A549 (cell line): ENCODE results near the gene RBM6. TPM values are rescaled to one million over a fixed set of nuclear protein-coding genes. Genes with fewer than 3 reads are reported as not detected.

Source experiments
- ATAC-seq, 2 experiments: fragments of 200-7000 bp in 1 of 2; fragments of >200 bp in 1 of 2; cut with Nextera tagmentation in 1 of 2; cut with Tn5 transposase in 1 of 2; 3 replicates each; pipeline versions ENCODE4 v1.8.0 to v1.9.1; 2018 to 2020; ENCODE audit warnings: mild to moderate bottlenecking in 1 of 2, moderate library complexity in 1 of 2
- CTCF ChIA-PET: fragments of 300-600 bp; sonication (Branson Sonifier 250); formaldehyde crosslinking; extraction: SDS; loops from one replicate; lab custom pipeline; 2021; ENCODE audit warnings: antibody characterized with exemption, inconsistent platforms; lab: Yijun Ruan, JAX
- POLR2A ChIA-PET: fragments of 350-600 bp; formaldehyde crosslinking; extraction: SDS; loops from one replicate; lab custom pipeline; 2021; ENCODE audit warnings: antibody characterized with exemption, inconsistent platforms; lab: Yijun Ruan, JAX
- DNase-seq, 2 experiments: peaks; one replicate each; pipeline versions ENCODE4 v3.0.0 to v3.0.0-alpha.2; 2011 to 2016; ENCODE audit warnings: low read depth in 1 of 2, low spot score in 1 of 2
- FAIRE-seq: peaks from 2 replicates; lab custom pipeline; 2011; peaks lifted over from hg19 to GRCh38; lab: Jason Lieb, UNC
- H3K27ac ChIP-seq, 2 experiments: fragments of >200 bp; sonication (Bioruptor Twin); formaldehyde crosslinking; 3 replicates each; pipeline ENCODE4 v1.5.1; 2016 to 2017
- H3K4me1 ChIP-seq: fragments of >200 bp; sonication (Bioruptor Twin); formaldehyde crosslinking; 3 replicates; pipeline ENCODE4 v1.6.1; 2016
- H3K4me2 ChIP-seq: fragments of >200 bp; sonication (Bioruptor Twin); formaldehyde crosslinking; 3 replicates; pipeline ENCODE4 v1.6.1; 2016
- H3K4me3 ChIP-seq: fragments of >200 bp; sonication (Bioruptor Twin); formaldehyde crosslinking; 3 replicates; pipeline ENCODE4 v1.5.1; 2016
- H3K9me3 ChIP-seq: fragments of >200 bp; sonication (Bioruptor Twin); formaldehyde crosslinking; 3 replicates; pipeline ENCODE4 v1.6.1; 2016
- EP300 ChIP-seq, 2 experiments: fragments of >200 bp; sonication (Bioruptor Twin); formaldehyde crosslinking; IDR thresholded peaks; 2 replicates in 1 of 2; 3 replicates in 1 of 2; pipeline ENCODE4 v1.6.1; 2016 to 2017
- FOXS1 ChIP-seq: fragments of 250-450 bp; sonication (Bioruptor Pico); IDR thresholded peaks from 2 replicates; pipeline ENCODE4 v1.5.0; 2020; ENCODE audit warnings: mild to moderate bottlenecking, moderate library complexity
- HOXB13 ChIP-seq: fragments of 250-450 bp; sonication (Bioruptor Pico); IDR thresholded peaks from 2 replicates; pipeline ENCODE4 v1.5.0; 2020; ENCODE audit warnings: low read depth, mild to moderate bottlenecking, moderate library complexity
- JUN ChIP-seq, 2 experiments: fragments of >200 bp; sonication (Bioruptor Twin); formaldehyde crosslinking; IDR thresholded peaks; 2 replicates in 1 of 2; 3 replicates in 1 of 2; pipeline ENCODE4 v1.6.1; 2016 to 2017
- KDM5A ChIP-seq: fragments of 200-600 bp; sonication (generic); IDR thresholded peaks from 2 replicates; pipeline ENCODE4 v1.6.1; 2016; ENCODE audit warnings: antibody characterized with exemption, mild to moderate bottlenecking
- MAZ ChIP-seq: fragments of 150-350 bp; IDR thresholded peaks from 2 replicates; pipeline ENCODE4 v1.6.1; 2014; ENCODE audit warnings: antibody characterized with exemption, low read depth, low read length, borderline replicate concordance
- NPAS2 ChIP-seq: fragments of 250-450 bp; sonication (Bioruptor Pico); IDR thresholded peaks from 2 replicates; pipeline ENCODE4 v1.8.0; 2022; ENCODE audit warnings: mild to moderate bottlenecking, moderate library complexity, borderline replicate concordance
- PHF8 ChIP-seq: fragments of 200-600 bp; sonication (generic); IDR thresholded peaks from 2 replicates; pipeline ENCODE4 v1.6.1; 2016; ENCODE audit warnings: low read depth, mild to moderate bottlenecking, antibody characterized with exemption, moderate library complexity, borderline replicate concordance
- POLR2A ChIP-seq: IDR thresholded peaks from 2 replicates; pipeline ENCODE4 v1.6.1; 2012; ENCODE audit warnings: mild to moderate bottlenecking, low read length
- POLR2AphosphoS2 ChIP-seq: conservative IDR thresholded peaks from 2 replicates; pipeline ENCODE4 v1.6.1; 2012; ENCODE audit warnings: low read length, improper control_type of control experiment, inconsistent platforms
- RNF2 ChIP-seq: fragments of 200-600 bp; sonication (generic); IDR thresholded peaks from 2 replicates; pipeline ENCODE4 v1.6.1; 2016; ENCODE audit warnings: low read depth, mild to moderate bottlenecking, antibody characterized with exemption, moderate library complexity, borderline replicate concordance
- SMC3 ChIP-seq: fragments of >200 bp; sonication (Bioruptor Twin); formaldehyde crosslinking; IDR thresholded peaks from 3 replicates; pipeline ENCODE4 v1.6.1; 2018; ENCODE audit warnings: inconsistent platforms
- ZFP36 ChIP-seq: fragments of 450-650 bp; IDR thresholded peaks from 2 replicates; pipeline ENCODE4 v1.6.1; 2014; ENCODE audit warnings: borderline replicate concordance; ENCODE audit not compliant: partially characterized antibody
- ZSCAN20 ChIP-seq: fragments of 250-450 bp; sonication (Bioruptor Pico); IDR thresholded peaks from 2 replicates; pipeline ENCODE4 v1.8.0; 2022; ENCODE audit warnings: mild to moderate bottlenecking, moderate library complexity
- WGBS: methylation state at CpG from one replicate; pipeline ENCODE4 v1.1.6; 2017; ENCODE audit errors: missing lambda C conversion rate; 5-methylcytosine and 5-hydroxymethylcytosine counted together
- polyA plus RNA-seq, 4 experiments: library from polyadenylated mRNA; depleted of rRNA in 3 of 4; stranded (reverse); fragments of >200 nt; fragmentation: RNase III in 1 of 4; extraction: RNeasy Plus Mini Kit Qiagen cat#74134 plus additional on column Dnase treatment in 1 of 4; gene quantifications; 2 replicates in 3 of 4; 3 replicates in 1 of 4; pipeline ENCODE4 v1.2.3, GENCODE V29; 2011 to 2017
- TF ChIP-seq, protein P1 (sequence below): fragments of >200 bp; sonication (Bioruptor Twin); formaldehyde crosslinking; IDR thresholded peaks from 3 replicates; pipeline ENCODE4 v1.6.1; 2016
- TF ChIP-seq, protein P2 (sequence below): fragments of 450-650 bp; IDR thresholded peaks from 2 replicates; pipeline ENCODE4 v1.6.1; 2014; ENCODE audit warnings: antibody characterized with exemption

RBM6 gene
- polyA plus RNA-seq, 2 of the 4 experiments (the other 2 are of a cell fraction), result 40.4 to 44.2 TPM

DNA sequence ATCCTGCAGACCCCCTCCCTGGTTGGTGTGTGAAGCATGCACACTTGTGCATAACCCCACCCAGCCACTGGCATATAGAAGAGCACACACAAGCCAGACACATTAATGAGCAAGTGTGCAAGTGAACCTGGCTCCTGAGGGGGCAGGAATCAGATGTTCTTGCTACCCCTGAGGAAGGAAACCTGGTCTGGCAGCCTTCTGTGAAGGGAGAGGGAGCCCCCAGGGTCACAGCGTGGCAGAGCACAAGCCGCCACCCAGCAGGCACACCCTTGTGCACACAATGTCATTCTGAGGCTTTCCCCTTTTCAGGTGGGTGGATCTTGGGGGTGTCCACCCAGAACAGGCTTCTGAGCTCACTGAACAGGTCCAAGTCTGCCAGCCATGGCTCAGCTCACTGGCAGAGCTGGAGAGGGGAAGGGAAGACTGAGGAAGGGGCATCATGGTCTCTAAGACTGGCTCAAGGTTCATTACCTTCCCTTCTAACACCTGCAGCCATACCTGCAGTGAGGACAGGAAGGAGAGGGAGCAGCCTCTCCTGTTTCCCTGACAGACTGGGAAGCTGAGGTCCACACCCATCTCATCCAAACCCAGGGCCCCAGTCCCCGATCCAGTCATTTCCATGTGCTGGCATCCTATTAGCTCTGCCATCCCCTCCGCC is 183.6 kb downstream of the RBM6 start:
- ATAC-seq (no peak; a peak in 1 of 6 replicates), DNase-seq (no peak), FAIRE-seq (no peak)
- Histone ChIP-seq H3K4me3 (no peak overlapping the region), H3K4me1 (peaks cover 22% of the 10 kb centered on the region), H3K27ac (no peak overlapping the region), H3K4me2 (no peak overlapping the region), H3K9me3 (no peaks in the 10 kb centered on the region)
- TF ChIP-seq ZFP36, result no peak
- no peak for TF ChIP-seq RNF2
- TF ChIP-seq POLR2AphosphoS2, result no peak
- no peak for TF ChIP-seq MAZ
- CTCF ChIA-PET, result interaction anchor here (0.6 to 8.0 kb wide), 5 partner anchors 11 to 101 kb away, joined by 3 to 240 read pairs (median 54); partner anchors contain the start of gene GNAT1
- WGBS, result 57% methylated on average over 2 of the region's 4 CpGs
- POLR2A ChIA-PET, result interaction anchor here (0.5 kb wide), 1 partner anchor 103 kb away, joined by 3 read pairs; no protein-coding TSS in a partner anchor

DNA sequence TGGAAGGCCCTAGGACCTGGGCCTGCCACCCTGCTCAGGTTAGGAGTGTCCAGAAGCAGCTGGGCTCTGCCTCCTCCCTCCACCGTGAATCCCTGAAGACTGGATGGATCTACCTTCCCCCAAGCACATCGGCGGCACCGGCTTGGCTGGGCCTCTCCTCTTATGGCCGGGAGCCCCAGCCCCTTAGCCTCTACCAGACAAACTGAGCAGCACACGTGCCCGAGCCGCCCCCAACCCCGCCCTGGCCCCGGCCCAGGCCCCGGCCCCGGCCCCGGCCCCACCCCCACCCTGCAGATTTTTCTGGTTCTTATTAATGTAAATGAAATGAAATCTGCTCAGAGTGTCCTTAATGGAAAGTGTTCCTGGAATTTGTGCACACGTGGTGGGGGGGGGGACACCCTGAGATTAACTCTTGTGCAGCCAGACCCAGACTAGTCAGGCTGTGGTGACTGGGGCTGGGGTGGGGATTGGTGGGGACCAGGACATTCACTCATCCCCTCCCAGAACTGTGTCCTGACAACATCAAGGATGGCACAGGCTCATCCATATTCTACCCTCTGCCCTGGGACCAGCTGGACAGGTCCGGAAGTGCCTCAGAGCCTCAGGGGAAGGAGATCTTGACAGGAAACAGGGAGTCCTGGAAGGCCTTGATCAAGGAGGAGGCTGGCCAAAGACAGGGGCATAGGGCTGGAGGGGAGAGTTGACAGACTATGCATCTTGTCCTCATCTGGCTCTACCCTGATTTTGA is 184.3 kb downstream of the RBM6 start:
- Histone ChIP-seq H3K9me3 (no peaks in the 10 kb centered on the region), H3K4me3 (no peak overlapping the region), H3K4me2 (no peak overlapping the region), H3K4me1 (peaks cover 22% of the 10 kb centered on the region), H3K27ac (no peak overlapping the region)
- WGBS, result 42% methylated on average over 7 of the region's 15 CpGs
- FAIRE-seq, result no peak
- CTCF ChIA-PET, result interaction anchor here (0.6 to 8.0 kb wide), 3 partner anchors 63 to 354 kb away, joined by 3 to 240 read pairs (median 54); partner anchors contain the start of gene GNAT1
- no peak for TF ChIP-seq ZFP36
- no peak for TF ChIP-seq JUN (IDR thresholded peaks at IDR 0.05)
- TF ChIP-seq POLR2AphosphoS2, result no peak
- TF ChIP-seq SMC3, result no peak
- no peak for TF ChIP-seq FOXS1 (CRISPR knock-in tag)
- TF ChIP-seq, protein P1, sequence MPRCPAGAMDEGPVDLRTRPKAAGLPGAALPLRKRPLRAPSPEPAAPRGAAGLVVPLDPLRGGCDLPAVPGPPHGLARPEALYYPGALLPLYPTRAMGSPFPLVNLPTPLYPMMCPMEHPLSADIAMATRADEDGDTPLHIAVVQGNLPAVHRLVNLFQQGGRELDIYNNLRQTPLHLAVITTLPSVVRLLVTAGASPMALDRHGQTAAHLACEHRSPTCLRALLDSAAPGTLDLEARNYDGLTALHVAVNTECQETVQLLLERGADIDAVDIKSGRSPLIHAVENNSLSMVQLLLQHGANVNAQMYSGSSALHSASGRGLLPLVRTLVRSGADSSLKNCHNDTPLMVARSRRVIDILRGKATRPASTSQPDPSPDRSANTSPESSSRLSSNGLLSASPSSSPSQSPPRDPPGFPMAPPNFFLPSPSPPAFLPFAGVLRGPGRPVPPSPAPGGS, result no peak
- TF ChIP-seq KDM5A, result no peak
- no peak for TF ChIP-seq ZSCAN20 (CRISPR knock-in tag)
- TF ChIP-seq, all 56 proteins: peak for 0
- DNase-seq (no peak), ATAC-seq (peak in 1 of 2 experiments; percentile 6; a peak in 3 of 6 replicates)
- POLR2A ChIA-PET, result interaction anchor here (0.5 kb wide), 1 partner anchor 102 kb away, joined by 3 read pairs; no protein-coding TSS in a partner anchor

DNA sequence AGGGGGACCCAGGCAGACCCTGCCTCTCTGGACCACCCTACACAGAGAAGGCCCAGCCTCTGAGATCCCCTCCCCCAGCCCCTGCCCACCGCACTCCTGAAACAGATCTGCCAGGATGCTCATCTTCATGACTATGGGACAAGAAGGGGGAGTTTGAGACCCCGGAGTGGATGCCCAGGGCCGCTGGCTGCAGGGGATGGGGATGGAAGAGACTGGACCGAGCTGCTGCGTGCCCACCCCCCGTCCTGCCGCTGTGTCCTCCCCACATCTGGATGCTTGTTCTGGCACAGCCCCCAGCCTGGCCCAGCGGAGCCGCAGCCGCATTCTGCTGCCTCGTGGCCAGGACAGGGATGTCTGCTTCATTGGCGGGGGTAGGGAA is 184.8 kb downstream of the RBM6 start:
- DNase-seq (no peak), ATAC-seq (no peak), FAIRE-seq (no peak)
- H3K4me2 ChIP-seq, result no peak overlapping the region
- CTCF ChIA-PET, result interaction anchor here (0.6 to 8.0 kb wide), 3 partner anchors 63 to 353 kb away, joined by 3 to 240 read pairs (median 54); partner anchors contain the start of gene GNAT1
- no peaks in the 10 kb centered on the region for H3K9me3 ChIP-seq
- POLR2A ChIA-PET, result no interaction called here
- no peak overlapping the region for H3K4me3 ChIP-seq
- H3K4me1 ChIP-seq, result peaks cover 22% of the 10 kb centered on the region
- WGBS, result 87% methylated on average over 3 of the region's 12 CpGs
- no peak overlapping the region for H3K27ac ChIP-seq
- TF ChIP-seq POLR2A (no peak), POLR2AphosphoS2 (no peak), EP300 (IDR thresholded peaks at IDR 0.05) (no peak), ZSCAN20 (CRISPR knock-in tag) (no peak), SMC3 (no peak), NPAS2 (CRISPR knock-in tag) (no peak), PHF8 (no peak), HOXB13 (CRISPR knock-in tag) (no peak)
- TF ChIP-seq, protein P2, sequence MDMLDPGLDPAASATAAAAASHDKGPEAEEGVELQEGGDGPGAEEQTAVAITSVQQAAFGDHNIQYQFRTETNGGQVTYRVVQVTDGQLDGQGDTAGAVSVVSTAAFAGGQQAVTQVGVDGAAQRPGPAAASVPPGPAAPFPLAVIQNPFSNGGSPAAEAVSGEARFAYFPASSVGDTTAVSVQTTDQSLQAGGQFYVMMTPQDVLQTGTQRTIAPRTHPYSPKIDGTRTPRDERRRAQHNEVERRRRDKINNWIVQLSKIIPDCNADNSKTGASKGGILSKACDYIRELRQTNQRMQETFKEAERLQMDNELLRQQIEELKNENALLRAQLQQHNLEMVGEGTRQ, result no peak
